IPS-11a (cell line): Measurements from ENCODE around the gene PRSS38.

Source experiments
- H3K4me3 ChIP-seq: one replicate; pipeline ENCODE4 v1.5.1; 2013; ENCODE audit warnings: low read depth, low read length, control low read depth

The PRSS38 gene

DNA sequence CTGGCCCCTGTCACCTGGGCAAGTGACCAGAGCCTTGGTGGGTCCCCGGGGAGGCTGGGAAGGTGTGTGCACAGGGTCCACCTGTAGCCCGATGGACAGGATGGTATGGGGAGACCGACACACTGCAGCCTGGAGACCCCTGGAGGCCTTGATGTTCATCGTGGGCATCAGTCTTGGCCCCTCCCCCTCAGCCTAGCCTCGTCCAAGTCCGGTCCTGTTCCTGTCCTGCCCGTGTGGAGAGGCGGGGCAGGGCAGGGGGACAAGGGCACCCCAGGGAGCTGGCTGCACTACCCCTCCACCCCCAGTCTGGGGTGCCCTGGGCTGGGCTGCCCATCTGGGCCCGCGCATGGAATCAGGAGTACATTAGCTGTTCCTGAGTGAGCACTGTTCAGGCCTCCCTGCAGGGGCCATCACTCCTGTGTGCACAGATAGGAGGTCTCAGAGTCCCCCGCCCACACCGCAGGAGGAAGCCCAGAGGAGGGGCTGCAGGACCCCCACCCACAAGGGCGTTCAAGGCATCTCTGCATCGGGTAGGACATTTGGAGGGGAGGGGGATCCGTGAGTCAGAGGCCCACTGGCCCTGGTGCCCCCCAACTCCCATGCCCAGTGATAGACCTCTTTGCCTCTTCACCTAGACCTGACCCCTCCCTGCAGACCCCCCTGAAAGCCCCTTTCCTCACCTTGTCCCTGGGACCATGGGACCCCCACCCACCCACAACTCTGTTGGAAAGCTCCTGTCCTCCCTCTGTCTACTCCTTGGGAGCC lies 69.1 kb downstream of the PRSS38 start:
- no peak overlapping the region for H3K4me3 ChIP-seq

DNA sequence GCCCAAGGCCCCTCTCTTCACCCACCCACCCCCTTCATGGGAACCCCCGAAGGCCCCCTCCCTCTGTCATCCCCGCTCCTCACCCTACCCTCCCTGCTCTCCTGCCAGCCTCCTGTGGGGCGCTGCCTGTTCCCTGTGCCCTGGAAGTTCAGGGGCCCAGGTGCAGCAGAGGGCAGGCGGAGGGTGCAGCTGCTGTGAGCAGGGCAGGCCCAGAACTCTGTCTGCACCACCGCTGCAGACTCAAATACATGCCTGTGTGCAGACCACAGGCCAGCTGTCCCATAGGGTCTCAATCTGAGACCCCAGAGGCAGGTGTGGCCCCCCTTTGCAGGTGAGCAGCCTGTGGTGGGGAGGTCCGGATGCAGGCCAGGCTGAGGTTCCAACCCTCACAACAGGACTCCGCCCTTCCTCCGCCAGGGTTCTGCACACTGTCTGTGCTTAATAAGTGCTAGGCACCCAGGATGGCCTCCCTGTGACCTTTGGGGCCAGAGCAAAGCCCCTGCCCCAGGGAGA lies 69.7 kb downstream of the PRSS38 start:
- no peak overlapping the region for H3K4me3 ChIP-seq

DNA sequence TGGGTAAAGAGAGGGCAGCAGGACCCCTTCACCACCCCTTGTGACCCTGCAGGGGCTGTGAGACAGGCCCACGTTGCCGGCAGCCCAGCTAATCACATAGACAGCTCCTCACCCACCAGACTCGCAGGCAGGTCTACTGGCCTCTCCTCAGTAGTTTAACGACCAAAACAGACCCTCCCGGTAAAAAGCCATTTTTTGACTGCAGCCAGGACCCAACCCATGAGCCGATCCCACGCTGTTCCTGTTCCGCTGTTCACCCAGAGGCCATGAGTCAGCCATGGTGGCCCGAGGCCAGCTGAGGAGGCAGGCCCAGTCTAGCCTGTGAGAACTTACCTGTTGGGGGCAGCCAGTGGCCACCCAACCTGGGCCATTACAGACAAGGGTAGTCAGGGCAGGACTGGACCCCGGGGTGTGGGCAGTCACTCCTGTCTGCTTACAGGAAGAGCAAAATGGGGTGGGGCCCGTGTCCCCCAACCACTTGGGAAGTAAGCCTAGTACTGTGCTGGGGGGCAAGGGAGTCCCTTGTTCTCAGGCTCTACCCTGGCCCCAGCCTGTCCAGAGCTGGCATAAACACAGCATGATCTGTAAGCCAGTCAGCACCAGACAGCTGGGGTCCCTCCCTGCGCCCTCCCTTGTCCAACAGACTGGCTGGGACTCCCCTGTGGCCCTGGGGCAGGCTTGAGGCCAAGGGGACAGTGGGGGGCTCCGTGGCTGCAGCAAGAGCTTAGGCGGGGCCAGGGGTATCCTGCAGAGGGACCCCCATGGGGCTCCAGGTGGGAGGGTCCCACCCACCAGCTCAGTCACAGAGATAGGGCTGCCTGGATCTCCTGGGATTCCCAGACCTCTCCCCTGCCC lies 70.4 kb downstream of the PRSS38 start:
- H3K4me3 ChIP-seq = no peak overlapping the region

DNA sequence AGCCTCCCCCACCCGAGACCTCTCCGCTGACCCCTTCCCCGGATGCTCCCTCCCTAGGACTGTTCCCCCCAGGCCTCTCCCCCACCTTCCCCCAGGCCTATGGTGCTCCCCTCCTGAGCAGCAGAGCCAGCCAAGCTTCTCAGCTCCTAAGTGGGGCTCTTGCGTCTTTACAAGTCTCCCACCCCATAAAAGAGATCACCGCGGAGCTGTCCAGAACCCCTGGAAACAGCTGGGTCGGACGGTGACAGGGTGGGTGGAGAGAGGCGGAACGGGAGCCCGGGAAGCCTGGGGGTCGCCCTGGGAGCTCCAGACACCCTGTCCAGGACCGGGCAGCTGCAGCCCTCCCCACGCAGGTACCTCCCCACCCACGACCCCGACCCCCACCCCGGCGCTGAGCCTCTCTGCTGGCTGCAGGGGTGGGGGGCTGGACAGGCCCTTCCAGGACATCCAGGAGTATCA lies 71.1 kb downstream of the PRSS38 start:
- H3K4me3 ChIP-seq = no peak overlapping the region

DNA sequence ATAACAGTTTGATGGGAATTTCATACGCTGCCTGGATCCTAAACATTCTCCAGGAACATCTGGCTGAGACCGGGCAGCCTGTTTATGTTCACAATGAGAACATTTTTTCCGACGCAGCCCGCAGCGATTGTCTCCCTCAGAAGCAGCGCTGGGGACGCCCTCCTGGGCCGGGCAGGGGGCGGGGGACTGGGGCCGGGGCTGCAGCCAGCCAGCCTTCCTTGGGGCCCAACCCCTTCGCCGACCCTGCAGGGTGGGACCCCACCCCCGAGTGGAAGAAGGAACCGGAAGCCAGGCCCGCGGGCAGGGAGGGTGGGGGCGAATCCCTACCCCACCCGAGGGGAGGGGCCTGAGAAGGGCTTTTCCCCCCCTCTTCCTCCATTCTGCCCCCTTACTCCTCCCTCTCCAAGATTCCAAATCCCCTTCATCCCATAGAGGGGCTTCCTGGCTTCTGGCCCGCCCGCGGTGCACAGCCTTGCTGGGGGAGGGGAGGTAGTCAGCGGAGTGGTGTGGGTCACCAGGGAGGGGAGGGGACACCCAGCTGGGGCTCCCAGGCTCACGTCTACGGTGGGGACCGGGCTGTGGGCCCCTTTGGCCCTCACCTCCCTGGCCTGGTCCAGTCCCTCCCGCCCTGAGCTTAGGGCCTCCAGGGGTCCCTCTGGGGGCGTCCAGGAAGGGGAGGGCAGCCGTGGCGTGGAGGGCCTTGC lies 71.7 kb downstream of the PRSS38 start:
- peak overlapping the region; percentile 8 for H3K4me3 ChIP-seq

DNA sequence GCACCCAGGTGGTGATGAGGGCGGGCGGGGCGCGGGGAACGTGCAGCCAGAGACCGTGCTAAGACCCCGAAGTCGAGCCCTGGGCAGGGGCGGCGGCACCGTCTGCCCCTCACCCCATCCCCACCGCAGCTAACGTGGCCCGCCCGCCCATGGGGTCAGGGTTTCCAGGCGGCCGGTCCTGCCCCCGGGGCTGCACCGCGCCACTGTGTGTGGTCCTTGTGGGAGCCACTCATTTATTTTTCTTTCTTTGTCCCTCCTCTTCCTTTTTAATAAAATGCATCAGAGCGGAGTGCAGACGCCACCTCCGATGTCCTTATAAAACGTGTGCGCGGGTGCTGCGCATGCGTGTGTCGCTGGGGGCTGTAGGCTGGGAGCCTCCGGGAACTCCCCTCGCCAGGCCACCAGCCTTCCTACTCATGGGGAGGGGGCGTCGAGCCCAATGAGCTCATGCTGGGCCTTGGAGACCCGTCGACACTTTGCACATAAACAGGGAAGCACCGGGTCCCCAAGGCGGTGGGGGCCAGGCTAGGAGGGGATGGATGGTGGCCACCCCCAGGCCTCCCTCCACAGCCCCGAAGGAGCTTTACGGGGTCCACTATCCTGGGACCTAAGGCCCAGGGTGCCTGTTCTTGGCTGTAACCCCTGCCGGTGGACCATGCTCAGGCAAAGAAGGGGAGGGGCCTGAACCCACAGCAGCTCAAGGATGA lies 72.4 kb downstream of the PRSS38 start:
- peak overlapping the region; percentile 17 for H3K4me3 ChIP-seq

DNA sequence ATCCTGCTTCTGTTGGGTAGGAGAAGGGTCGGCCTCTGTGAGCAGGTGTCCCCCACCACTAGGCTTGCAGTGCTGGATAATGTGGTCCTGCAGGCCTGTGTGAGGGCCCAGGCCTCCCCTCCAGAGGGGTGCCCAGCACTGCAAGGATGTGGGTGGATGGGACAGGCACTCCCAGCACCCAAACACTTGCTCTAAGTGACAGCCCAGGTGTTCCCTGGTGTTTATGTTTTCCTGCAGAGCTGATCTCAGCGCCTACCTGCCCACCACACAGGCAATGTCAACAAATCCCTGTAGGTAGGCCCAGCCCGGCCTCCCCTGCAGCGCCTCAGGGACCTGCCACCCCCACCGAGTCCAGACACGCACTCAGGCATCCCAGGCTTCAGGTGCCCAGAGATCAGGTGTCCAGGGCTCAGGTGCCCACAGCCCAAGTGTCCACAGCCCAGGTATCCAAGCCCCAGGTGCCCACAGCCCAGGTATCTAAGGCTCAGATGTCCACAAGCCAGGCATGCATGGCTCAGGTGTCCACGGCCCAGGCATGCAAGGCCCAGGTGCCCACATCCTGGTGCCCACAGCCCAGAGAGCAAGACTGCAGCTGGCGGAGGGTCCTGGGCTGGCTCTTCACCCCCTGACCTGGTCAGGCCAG lies 73.0 kb downstream of the PRSS38 start:
- H3K4me3 ChIP-seq = no peak overlapping the region

DNA sequence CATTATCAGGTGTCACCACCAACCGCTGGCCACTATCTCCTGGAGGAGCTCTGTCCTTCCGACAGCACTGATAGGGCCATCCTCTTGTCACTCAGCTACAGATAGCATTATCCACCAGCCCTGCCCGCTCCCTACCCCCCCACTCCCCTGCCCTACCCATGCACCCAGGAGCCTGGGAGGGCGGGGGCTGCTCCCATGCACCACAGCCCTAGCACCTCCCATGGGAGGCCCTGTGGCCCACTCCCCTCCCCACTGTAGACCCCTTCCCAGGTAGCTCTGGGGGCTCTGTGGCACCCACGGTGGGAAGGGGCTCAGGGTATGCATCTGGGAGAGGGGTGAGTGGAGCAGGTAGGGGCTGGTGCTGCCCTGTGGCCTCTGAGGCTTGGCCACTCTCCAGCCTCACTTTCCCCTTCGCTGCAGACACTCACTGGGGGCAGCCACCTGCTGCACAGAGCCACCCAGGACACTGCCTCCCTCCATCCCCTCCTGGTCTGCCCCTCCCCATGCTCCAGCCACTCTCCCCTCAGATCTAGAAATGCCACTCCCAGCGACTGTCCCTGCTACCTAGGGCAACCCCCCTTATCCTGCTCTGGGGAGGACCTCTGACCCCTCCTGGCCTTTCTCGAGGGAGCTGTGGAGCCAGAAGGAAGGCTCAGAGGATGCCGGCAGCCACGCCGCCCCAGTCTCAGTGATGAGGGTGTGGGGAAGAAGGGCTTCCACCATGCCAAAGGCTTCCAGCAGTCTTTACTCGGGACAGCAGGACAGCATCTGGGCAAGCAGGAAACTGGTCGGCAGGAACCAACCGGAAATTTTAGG lies 73.8 kb downstream of the PRSS38 start:
- H3K4me3 ChIP-seq = no peak overlapping the region

DNA sequence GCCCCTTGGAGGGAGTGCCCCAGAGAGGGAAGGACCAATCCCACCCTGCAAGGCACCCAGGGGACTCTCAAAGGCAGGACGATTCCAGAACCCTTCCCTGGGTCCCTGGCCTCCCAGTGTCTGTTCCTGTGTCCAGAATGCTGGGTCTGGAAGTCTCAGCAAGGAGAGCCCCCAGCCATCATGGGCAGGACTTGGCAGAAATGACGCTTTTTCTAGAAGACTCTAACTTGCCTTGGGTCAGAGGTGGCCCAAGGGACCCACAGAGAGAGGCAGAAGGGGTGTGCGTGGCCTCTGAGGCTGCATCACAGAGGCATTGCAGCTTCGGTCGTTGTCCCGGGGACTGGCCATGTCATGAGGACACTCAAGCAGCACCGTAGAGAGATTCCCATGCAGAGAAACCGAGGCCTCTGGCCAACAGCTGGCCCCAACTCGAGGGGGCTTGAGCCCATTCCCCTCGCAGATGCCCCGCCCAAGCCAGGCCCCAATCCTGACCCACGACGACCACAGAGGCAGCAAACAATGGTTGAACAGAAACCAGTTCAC lies 74.5 kb downstream of the PRSS38 start:
- H3K4me3 ChIP-seq = no peak overlapping the region

DNA sequence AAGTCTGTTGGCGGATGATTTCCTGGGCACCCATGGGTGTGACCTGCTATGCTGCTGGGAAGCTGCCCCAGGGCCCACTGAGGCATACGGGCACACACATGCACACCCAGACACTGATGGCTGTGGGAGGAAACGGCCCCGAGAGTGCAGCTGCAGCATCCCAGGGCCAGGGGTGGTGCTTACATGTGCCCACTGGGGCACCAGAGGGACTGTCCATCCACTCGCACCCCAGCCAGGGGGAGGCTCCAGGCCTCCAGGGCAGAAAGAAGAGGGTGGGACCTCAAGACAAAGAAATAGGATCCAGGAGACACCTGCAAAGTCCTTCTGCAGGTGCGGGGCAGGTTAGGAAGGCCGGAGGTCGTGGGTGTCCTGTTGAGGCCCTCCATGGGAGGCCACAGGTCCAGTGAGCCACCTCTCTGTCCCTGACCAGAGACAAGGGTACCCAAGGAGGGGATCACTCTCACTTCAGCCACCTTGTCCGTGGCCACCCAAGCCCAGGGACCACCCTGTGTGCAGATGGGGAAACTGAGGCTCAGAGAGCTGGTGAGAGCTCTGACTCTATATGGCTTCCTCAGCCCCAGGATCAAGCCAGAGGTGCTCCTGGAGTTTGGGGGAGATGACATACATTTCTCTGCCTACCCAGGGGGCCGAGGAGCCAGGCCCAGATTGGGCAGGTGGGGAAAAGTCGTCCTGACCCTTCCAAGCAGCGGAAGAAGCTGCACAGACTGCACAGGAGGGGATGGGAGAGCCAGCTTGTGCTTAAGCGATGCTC lies 75.2 kb downstream of the PRSS38 start:
- H3K4me3 ChIP-seq = no peak overlapping the region

DNA sequence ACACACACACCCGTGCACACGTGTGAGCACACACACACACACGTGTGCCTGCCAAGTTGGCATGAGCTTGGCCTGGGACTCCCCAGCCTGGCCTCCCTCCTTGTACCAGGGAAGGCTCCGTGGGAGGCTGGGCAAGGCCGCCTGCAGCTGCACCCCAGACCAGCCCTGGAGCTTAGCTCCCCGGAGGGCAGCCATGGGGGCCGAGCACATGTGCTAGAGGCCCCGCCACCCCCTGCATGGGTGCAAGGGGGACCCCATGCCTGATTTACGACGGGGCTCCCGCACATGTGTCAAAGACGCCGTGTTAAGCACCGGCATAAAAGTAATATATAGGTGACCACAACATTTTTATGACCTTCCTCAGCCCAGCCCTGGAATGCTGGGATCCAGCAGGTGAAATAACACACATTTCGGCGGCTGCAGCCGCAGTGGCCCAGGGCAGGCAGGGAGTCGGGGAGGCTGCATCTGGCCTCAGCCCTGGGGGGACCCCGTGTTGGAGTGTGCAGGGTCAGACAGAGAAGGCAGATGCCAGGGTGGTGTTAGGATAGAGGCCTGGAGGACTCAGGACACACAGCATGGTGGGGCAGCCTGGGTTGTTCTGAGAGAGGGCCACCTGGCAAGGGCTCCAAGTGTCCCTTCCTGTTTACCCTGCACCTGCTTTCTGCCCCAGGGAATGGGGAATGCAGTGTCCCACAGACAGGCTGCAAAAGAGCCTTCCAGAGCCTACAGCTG lies 75.9 kb downstream of the PRSS38 start:
- H3K4me3 ChIP-seq = no peak overlapping the region

DNA sequence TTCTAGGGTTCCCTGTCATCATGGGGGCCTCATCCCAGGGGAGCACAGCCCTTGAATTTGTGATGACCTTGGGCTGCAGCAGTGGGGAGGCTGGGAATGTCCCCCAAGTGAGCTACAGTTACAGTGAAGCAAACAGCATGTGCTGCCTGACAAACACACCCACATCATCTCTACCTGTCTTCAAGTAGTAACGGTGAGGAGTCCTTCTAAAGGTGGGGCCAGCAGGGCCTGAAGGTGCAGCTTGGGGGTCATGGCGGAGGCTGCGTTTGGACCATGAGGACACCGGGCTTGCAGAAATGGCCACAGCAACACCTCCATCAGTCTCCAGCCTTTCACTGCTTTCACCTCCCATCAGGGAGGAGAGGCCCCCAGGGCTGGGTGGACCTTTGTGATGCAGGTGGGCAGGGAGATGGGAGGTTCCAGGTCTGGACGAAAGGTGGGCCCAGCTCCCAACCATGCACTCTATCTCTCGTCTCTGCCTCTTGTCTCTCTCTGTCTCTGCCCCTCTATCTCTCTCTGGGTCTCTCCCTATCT lies 76.5 kb downstream of the PRSS38 start:
- H3K4me3 ChIP-seq = no peak overlapping the region

DNA sequence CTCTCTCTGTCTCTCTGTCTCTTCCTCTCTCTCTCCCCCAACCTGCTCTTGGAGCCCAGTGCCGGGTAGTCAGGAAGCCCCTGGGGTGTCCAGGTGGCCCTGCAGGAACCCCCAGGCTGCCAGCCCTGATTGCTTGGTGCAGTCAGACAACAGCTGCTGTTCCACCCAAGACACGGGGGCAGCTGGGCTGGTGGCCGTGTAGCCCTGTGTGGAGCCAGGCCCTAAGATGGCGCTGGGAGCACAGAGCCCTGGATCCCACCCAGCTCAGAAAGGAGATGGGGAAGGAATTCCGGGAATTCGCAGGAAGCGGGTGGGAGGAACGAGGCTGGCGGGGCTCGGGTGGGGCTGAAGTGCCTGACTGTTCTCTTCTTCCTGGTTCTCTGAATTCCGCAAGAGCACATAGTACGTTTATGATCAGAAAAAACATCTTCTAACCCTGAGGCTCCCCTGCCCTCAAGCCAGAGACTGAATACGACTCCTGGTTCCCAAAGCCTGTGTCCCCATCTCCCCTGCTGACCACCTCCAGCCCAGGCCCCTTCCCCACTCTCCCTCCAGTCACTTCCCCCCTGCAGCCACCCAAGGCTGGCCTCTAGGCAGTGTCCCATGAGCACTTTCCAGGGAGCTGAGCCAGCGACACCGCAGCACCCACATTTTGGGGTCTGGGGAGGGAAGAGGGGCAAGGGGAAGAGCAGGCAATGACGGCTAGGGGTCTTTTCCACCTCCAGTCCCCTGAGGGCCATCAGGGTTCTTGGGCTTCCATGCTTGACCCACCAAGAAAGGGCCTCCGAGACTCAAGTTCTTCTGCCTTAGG lies 77.2 kb downstream of the PRSS38 start:
- no peak overlapping the region for H3K4me3 ChIP-seq

DNA sequence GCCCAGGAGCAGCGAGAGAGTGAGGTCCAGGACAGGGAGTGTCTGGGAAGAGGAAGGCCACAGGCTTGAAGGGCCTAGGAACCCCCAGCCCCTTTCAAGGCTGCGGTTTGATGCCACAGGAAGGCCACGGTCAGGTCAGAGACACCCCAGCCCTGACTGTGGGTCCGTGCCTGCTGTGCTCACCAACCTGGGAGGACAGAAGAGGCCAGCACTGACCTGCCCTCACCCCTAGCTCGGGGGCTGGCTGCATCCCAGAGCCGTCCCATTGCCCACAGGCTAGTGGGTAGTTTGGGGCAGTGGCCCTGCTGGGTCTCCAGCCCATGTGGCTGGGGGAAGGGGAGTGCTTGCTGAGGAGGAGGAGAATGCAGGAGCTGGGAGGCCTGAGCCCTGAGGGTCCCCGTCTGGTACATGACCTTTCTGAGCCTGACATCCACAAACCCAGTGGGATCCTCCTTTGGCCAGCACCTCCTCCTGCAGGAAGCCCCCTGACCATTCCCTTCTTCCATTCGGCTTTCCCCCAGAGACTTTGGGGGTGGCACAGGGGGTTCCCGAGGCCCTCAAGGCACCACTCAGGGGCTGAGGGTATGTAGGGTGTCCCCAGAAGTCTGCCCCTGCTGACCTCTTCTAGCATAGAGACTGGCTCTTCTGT lies 77.9 kb downstream of the PRSS38 start:
- no peak overlapping the region for H3K4me3 ChIP-seq

DNA sequence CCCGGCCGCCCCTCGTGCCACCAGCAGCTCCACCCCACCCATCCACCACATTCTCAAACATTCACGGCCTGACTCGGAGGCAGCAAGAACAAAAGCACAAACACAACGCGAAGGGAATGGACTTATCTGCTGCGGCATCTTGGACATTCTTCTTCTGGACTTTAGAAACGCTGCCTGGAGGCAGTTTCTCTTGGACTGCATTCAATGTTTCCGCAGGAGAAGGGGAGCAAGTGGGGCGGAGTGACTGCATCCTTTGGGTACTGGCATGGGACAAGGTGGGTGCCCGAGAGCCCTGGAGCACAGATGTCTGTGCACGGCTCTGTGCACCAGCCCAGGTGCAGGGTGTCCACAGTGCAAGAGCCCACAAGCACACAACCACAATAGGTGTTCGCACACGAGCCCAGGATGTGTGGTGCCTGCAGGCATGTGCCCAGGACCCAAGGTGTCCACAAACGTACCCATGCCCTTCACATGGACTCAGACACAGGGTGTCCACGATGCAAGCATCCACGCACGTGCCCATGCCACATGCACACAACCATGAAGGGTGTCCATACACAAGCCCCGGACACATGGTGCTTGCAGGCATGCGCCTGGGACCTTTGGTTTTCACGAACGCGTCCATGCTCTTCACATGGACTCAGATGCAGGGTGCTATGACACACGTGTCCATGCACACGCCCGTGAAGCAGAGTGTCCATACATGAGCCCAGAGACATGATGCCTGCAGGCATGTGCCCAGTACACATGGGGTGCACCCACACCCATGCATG lies 78.7 kb downstream of the PRSS38 start:
- H3K4me3 ChIP-seq = no peak overlapping the region
